Loucy (cell line): ENCODE measurements around the gene MVD.

ENCODE experiments used
- CTCF ChIP-seq: fragments of 200-600 bp; sonication (generic); conservative IDR thresholded peaks from 2 replicates; pipeline ENCODE4 v1.5.1; 2014; ENCODE audit warnings: mild to moderate bottlenecking, antibody characterized with exemption, low read length
- EZH2phosphoT487 ChIP-seq: fragments of 200-600 bp; IDR thresholded peaks from 2 replicates; pipeline ENCODE4 v1.6.1; 2018; ENCODE audit warnings: antibody characterized with exemption, mild to moderate bottlenecking, moderate library complexity, borderline replicate concordance

GRCh38 chr16:88646345-88647034 lies 16.4 kb downstream of the MVD start:
- TF ChIP-seq CTCF (no peak), EZH2phosphoT487 (no peak)
